GM08714 (cell line): ENCODE data around the gene GCNA.
"Not testable (repeated sequence)": the region's sequence is repeated elsewhere in the genome, so short reads cannot be mapped to it uniquely, and the experiment has no call there.

ENCODE experiments used
- H3K4me3 ChIP-seq: fragments of 200-500 bp; sonication (Bioruptor generic); 2 replicates; pipeline ENCODE4 v1.5.1; 2014; ENCODE audit warnings: mild to moderate bottlenecking, low read length, inconsistent platforms
- ZNF274 ChIP-seq: IDR thresholded peaks from 2 replicates; pipeline ENCODE4 v1.6.1; 2012; ENCODE audit warnings: mild to moderate bottlenecking, low read depth, low read length

Gene GCNA

DNA sequence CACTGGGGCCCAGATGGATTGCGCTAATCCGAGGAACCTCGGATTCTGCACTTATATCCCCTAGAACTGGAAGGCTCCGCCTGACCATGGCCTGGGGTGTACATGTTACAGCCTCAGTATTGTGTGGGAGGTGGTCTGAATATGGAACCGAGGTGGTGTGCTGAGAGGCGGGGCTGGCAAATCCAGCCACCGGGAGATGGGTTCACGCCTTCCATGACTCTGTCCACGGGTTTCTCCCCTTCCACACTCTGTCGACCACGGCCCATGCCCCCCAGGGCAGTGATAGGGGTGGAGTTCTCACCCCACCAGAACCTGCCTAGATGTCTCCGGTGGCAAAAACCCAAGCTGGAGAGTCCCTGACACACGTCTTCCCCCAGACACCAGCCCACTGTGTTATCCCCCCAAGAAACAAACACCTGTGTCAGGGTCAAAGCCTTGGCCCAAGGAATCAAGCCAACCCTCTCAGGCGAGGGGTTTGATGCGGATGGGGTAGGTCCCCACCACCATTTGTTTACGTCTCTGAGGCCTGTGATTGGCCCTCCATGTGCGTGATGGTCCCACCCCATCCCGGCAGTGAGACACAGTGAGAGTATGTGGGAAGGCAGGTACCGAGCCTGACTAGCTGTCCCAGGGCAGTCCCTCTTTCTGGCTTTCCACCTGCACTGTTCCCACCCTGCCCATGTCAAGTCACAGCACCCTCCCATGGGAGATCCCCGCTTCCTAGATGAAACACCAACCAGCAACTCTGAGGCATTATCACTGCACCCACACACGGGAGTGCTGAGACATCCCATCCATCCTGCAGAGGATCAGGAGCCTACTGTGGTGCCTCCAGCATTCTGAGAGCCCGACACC lies 82.6 kb downstream of the GCNA start:
- TF ChIP-seq ZNF274, result no peak
- H3K4me3 ChIP-seq, result no peak overlapping the region

DNA sequence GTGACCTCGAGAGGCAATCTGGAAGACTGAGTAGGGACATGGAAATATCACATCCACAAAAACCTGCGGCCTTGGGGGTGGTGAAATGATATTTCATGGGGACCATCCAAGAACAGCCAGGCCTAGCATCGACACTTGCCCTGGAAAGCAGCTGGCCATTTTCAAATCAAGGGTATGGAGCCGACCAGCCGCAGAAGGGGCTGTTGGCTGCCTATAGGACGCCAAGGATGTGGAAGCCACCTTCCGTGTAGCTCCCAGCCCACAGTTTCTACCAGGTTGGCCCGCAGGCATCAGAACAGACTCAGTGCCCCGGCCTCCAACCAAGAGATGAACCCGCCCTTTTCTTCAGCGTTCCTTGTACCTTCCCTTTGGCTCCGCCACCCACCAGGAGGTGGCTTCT lies 83.7 kb downstream of the GCNA start:
- no peak overlapping the region for H3K4me3 ChIP-seq
- no peak for TF ChIP-seq ZNF274

DNA sequence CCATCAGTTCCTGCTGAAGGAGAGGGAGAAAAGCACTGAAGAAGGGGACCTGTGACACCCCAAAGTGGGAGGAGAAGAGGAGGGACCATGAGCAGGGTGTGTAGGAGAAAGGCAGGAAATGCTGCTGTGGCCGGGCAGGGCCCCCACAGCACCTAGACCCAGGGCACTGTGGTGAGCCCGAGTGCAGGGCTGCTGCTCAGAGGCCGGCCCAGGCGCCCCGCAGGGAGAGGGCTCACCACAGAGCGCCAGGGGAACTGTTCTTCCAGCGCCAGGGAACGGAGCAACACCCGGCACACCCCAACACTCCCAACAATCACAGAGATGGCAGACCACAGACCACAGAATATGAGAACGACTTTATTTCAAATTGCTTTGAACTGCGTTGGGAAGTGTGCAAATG lies 84.4 kb downstream of the GCNA start:
- not testable (repeated sequence) for H3K4me3 ChIP-seq
